NCI-H82 treated with DMSO at 0.1 percent for 48 hours (cell line): ENCODE measurements around the gene TARBP2.

Source experiments
- DNase-seq: peaks from one replicate; lab custom pipeline; 2025; ENCODE audit not compliant: unreplicated experiment; lab: John Stamatoyannopoulos, UW

The TARBP2 gene

GRCh38 chr12:53552361-53553327, 51.6 kb downstream of the TARBP2 start:
- DNase-seq = no peak
